Superior temporal gyrus (tissue), 1 donor: ENCODE measurements around the gene EIF4G3.
A peak's percentile ranks its signal among the peaks of the same experiment; 100 is the strongest.
"Not testable (repeated sequence)": the region's sequence is repeated elsewhere in the genome, so short reads cannot be mapped to it uniquely, and the experiment has no call there.

Source experiments
- DNase-seq: peaks from one replicate; pipeline ENCODE4 v3.0.0-alpha.2; 2016; ENCODE audit errors: extremely low spot score

EIF4G3 gene

DNA sequence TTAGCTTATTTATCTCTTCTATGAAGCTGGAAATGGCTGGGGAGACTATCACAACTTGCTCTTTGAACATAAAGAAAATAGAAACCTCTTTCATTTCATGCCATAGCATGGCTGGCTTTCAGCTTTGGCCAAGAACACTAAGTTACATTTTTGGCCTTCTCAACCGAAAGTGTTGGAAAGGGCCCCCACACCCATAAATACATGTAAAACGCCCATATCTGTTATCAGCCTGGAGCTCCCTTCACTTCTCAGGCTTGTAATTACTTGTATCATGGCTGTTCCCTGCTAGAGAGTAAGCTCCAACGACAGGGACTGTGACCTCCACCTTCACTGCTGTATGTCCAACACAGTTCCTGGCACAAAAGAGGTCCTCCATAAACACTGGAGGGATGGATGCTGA is 12.7 kb upstream of the EIF4G3 start:
- DNase-seq = no peak

DNA sequence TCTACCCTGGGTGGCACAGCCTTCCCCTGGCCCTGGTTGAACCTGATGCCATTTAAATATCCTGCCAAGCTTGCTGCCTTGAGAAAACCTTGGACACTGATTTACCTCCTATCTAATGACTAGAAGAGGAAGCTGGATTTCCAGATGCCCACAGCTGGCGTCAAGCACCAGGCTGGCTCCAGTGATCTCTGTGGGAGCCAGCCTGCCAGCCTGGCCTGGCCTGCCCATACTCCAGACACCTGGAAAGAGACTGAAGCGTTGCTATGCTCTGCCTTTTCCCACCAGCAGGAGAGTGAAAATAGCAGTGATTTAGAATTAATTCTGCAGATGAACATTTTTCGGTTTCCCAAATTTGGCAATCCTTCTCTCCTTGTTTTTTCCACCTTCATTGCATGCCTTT is 11.5 kb upstream of the EIF4G3 start:
- no peak for DNase-seq

DNA sequence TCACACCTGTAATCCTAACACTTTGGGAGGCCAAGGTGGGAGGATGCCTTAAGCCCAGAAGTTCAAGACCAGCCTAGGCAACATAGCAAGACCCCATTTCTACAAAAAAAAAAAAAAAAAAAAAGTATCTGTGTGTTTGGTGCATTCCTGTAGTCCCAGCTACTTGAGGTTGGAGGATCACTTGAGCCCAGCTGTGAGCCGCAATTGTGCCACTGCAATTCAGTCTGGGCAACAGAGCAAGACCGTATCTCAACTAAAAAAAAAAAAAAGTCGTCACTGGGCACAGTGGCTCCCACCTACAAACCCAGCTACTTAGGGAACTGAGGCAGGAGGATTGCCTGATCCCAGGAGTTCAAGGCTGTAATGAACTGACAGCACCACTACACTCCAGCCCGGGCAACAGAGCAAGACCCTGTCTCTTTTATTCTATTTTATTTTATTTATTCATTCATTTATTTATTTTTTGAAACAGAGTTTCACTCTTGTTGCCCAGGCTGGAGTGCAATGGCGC is 8.6 kb upstream of the EIF4G3 start:
- DNase-seq = no peak

DNA sequence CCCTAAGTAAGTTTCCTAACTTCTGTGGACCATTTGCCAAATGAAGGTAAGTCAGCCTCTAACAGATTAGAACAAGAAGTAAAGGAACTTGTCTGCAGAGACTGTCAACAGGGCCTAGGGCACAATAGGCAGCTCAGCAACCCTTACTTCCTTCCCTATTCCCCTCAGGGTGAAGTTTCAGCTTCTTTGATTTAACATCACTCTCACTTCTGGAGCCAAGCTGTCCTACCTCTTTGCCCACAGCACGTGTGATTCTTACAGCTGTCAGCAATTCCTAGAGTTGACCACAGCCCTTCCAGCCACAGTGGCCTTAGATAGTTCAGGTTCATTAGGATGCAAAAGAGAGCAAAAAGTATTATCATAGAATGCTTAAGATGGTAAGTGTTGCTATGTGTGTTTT is 7.6 kb upstream of the EIF4G3 start:
- DNase-seq = no peak

DNA sequence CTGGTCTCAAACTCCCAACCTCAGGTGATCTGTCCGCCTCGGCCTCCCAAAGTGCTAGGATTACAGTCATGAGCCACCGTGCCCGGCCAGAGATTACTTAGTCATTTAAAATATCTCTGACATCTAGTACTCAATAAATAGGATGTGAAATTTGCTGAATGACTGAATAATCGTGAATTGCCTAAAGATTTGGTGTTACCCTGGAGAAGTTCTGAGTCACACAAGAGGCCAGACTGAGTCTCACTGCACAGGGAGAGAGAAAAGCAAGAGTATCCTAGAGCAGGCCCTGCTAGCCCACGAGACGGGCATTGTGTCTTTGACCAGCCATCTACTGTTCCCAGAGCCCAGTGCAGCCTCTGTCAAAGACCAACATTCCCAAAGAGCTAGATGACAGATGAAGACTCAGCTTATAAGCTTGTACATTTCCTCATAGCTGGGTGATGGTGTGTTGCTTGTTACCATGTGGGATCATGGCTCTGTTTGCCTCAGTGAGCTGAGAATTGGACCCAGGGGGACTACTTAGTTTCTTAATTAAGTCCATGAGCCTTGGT is 5.6 kb upstream of the EIF4G3 start:
- DNase-seq = no peak

DNA sequence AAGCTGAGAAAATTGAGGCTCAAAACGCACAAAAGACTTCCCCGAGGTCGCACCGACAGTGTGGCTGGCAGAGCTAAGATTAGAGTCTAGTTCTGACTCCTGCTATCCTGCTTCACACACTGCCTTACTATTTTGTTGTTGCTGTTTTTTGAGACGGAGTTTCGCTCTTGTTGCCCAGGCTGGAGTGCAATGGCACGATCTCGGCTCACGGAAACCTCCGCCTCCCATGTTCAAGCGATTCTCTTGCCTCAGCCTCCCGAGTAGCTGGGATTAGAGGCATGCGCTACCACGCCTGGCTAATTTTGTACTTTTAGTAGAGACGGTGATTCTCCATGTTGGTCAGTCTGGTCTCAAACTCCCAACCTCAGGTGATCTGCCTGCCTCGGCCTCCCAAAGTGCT is 1.6 kb upstream of the EIF4G3 start:
- not testable (repeated sequence) for DNase-seq

DNA sequence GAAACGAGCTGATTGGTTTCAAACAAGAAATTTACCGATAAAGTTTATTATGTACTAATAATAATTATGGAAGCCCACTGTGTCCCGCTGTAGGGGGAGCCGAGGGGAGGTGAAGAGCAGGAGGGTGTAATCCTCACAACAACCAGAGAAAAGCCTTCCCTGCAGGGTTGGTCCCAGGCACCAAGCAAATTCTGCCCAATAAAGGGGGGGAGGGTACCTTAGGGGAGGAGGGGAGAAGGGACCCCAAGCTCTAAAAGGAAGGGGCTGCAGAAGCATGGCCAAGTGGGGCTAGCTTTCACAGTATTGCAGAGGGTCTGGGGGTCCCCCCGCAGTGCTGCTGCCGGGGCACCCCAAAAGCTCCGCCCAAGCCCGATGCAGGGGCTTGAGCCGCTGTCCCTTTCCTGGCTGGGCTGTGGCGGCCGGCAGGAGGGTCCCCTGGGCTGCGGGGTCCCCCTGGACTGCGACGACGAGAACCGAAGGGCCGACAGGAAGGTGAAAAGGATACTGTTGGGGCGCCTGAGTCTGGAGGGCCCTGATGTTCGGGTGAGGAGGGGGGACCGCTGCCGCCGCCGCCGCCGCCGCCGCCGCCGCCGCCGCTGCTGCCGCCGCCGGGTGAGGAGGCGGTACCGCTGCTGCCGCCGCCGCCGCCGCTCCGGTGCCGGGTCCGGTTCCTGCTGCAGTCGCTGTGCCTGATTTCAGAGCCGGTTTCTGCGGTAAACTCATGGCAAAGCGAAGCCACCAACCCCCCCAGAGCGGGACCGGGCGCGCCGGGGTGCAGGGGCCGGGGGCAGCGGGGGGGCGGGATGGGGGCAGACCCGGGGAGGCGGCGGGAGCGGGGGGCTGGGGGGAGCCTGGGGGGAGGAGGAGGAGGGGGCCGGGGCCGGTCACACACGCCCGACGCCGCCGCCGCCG is 771 bp downstream of the EIF4G3 start:
- DNase-seq = peak; percentile 50

DNA sequence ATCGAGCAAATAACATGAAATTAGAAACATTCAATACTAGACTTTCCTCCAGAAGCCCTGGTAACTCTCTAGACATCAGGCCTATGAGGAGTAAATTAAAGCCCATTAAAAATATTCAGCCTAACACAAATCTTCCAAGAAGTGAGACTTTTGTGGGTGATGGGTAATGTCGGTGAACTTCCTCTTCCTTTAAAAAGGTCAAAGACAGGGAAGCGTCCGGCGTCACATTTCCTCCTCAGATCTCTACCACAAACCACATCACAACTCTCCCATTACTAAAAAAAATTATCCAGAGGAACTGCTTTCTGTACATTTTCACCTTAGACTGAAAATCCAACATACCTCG is 1.4 kb downstream of the EIF4G3 start:
- DNase-seq = peak; percentile 80

DNA sequence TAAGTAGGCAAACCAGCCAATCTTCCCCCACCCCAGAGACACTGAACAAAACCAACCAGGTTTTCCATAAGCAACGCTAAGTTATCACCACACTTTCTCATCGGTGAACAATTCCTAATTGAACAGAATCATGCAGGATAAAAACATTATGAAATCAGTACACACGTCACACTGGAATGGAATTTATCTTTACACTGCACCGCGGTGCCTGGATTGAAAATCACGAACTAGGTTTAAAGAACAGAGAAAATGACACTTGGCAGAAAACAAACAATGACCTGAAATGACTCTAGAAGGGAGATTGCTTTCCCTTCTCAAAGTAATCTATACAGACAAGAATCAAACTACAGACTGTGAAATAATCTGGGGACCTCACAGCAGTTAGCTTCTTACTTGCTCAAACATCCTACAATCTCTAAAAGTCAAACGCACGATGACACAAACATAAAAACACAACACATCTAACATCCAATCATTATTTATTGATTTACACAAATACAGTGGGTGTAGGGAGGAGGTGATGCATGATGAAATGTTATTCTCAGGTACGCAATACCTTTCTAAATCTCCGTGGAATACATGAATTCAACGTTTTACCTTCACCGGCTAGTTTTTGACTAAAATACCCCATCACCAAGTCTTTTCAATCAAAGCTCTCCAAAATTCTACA is 1.9 kb downstream of the EIF4G3 start:
- peak; percentile 67 for DNase-seq

DNA sequence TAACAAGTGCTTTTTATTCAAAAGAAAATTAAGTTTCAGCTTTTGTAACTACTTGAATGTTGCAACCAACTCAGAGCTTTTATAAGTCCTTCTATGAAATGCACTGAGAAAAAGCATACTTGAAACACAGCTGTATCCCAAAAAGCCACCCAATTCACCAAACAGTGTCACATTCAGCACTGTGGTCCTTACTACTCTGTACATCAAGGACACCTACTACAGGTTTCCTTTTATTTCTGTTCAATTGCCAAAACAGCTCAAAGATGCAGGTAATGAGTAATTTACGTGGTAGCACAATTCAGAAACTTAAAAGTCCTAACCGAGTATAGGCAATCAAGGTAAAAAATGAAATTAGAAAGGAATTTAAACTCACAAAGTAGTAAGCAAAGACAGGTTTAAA is 2.5 kb downstream of the EIF4G3 start:
- peak; percentile 57 for DNase-seq

DNA sequence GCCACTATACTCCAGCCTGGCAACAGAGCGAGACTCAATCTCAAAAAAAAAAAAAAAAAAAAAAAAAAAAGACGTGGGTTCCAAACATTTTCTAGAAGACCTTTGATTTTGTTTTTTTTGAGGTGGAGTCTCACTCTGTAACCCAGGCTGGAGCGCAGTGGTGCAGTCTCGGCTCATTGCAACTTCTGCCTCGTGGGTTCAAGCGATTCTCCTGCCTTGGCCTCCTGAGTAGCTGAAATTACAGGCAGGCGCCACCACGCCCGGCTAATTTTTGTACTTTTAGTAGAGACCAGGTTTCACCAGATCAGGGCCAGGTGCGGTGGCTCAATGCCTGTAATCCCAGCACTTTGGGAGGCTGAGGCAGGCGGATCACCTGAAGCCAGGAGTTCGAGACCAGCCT is 3.6 kb downstream of the EIF4G3 start:
- not testable (repeated sequence) for DNase-seq

DNA sequence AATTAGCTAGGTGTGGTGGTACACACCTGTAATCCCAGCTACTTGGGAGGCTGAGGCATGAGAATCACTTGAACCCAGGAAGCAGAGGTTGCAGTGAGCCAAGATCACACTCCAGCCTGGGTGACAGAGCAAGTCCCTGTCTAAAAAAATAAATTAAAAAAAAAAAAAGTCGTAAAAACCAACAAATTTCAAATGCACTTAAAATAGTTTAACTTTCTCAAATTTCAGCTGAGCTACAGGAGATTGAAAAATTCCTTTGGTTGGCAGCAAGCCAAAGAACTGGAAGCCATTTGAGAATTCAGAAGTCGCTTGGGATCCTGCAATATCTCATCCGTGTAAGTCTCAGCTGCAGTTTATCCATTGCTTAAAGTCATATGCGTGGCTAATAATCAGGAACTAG is 5.9 kb downstream of the EIF4G3 start:
- DNase-seq = not testable (repeated sequence)

DNA sequence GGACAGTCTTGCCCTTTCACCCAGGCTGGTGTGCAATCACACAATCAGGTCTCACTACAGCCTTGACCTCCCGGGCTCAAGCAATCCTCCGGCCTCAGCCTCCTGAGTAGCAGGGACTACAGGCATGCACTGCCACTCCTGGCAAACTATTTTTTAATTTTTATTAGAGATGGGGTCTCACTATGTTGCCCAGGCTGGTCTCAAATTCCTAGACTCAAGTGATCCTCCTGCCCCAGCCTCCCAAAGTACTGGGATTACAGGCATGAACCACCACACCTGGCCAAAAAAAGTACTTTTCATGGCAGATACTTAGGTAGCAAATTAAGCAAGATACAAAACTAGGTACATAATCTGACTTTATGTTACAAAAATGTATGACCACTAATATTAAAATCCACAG is 8.3 kb downstream of the EIF4G3 start:
- DNase-seq = no peak

DNA sequence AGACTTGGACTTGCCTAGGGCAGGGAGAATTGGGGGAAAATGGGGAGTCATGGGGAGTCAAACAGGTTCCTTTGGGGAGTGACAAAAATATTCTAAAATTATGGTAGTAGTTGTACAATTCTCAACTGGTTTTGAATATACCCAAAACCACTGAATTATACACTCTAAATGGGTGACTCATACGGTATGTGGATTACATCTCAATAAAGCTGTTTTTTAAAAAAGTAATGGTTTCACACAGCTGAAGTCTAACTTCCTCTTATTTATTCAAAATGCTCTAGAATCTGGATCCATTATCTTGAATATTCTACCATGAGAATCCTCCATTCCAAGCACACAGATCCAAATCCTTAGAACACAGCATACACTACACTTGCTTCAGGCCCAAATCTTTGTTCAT is 11.1 kb downstream of the EIF4G3 start:
- no peak for DNase-seq

DNA sequence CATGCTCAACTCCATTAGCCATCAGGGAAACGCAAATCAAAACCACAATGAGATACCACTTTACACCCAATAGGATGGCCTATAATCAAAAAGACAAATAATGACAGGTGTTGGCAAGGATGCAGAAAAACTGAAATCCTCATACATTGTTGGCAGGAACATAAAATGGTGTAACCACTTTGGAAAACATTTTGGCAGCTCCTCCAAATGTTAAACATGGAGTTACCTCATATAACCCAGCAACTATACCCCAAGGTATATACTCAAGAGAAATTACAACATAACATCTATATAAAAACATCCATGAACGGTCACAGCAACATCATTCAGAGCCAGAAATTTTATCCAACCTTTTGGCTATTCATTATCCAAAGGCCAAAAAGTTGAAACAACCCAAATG is 11.6 kb downstream of the EIF4G3 start:
- no peak for DNase-seq

DNA sequence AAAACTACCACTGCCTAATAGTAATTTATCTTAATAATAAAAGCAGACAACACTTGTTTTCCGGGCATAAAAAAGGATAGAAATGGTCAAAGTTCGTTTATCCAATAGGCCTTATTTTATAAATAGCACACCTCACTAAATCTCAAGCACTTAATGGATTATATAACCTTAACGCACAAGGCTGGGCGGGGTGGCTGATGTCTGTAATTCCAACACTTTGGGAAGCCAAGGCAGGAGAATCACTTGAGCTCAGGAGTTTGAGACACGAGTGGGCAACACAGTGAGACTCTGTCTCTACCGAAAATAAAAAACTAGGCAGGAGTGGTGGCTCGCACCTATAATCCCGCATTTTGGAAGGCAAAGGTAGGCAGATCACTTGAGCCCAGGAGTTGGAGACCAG is 12.4 kb downstream of the EIF4G3 start:
- DNase-seq = no peak

DNA sequence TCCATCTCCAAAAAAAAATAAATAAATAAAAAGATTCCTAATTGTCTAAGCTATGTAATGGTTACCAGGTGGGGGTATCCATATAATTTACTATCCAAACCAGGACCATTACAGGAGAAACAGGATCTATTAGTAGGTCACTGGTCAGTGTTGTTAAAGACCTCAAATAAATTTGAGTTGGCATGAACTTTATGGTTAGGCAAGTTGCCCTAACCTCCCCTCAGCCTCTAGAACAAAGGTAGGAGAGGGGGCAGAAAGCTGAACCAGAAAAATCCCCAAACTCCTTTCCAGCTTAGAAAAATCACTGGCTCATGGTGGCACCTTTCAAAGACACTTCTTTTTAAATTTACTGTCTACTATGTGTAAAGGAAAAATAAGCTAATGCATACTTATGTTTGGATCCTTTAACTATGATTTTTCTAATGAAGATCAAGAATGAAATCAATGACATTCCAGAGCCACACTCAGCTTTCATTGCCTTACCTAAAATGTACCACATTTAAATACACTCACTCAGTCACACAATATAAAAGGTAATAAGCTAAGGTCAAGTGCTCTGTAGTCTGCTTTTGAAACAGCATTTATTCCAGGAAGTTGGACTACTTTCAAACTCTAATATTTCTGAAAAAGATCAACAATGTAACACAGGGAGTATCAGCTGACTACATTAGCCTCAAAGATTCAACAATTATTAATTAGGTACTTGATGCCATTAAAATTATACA is 13.8 kb downstream of the EIF4G3 start:
- no peak for DNase-seq

DNA sequence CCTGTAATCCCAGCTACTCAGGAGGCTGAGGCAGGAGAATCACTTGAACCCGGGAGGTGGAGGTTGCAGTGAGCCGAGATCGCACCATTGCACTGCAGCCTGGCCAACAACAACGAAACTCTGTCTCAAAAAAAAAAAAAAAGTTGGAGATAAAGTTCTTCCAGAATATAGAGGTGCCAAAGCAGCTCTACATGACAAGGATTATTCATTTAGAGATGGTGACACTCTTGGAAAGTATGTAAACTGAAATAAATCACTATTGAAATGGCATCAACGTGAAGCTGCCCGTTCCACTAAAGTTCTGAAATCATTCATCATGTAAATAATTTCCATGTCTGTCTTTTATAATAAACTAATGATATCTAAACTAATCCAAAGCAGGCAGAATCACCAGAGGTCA is 14.9 kb downstream of the EIF4G3 start:
- DNase-seq = no peak

DNA sequence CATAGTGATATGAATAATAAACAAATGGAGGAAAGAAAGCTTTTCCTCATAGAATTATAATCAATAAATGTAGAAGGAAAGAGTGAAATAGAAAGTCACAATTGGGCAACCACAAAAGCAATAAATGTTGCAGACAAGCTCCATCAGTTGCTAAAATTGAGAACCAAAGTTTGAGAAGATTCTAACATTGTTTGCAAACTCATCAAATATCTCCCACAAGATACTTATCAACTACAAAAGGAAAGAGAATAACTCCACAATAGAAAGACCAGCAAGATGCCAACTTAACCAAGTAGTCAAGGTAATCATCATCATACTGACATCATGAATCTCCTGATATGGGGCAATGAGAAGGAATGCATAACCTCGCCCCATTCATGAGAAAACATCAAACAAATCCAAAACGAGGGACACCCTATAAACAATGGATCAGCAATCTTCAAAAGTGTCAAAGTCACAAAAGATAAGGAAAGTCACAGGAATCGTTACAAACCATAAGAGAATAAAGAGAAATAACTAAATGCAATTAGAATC is 16.4 kb downstream of the EIF4G3 start:
- no peak for DNase-seq

DNA sequence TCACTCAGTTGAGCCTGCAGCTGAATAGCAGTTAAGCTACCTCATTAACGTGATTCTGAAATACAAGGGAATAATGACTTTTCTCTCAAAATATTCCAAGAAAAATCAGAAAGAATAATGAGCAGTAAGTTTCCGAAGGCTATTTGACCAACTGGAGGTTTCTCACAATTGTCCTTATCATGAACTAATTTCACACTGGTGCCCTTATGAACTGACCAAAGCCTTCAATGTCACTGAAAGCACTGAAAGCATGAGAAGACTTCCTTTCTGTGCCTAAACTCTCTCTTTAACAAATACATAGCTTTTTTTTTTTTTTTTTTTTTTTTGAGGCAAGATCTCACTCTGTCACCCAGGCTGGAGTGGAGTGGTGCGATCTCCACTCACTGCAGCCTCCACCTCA is 18.8 kb downstream of the EIF4G3 start:
- no peak for DNase-seq

DNA sequence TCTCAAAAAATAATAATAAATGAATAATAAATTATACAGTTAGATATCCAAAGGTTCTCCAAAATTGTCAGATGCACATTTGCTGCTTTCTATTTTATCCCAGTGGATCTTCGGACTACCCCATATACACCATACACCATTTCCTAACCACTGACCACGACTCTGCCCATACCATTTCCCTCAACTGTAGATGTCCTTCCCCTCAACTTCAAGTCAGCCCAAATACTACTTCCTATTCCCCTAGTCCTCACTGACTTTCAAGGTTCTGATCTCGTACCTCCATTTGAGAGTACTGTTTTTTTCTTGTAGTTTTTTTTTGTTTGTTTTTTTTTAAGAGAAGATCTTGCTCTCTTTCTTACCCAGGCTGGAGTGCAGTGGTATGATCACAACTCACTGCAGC is 19.6 kb downstream of the EIF4G3 start:
- DNase-seq = no peak

DNA sequence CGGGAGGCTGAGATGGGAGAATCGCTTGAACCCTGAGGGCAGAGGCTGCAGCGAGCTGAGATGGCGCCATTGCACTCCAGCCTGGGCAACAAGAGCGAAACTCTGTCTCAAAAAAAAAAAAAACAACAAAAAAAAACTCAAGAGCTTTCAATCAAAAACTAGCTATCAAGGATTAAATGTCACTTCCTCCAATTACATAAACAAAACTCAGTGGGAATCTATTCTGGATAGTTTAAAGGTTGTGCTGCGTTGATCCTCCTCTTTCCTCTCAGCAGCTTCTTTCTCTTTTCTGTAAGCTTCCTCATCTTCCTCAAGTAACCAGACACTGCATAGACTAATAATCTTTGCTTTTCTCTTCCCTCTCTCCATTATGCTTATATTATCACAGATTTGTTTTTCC is 20.7 kb downstream of the EIF4G3 start:
- no peak for DNase-seq
